ES-I3 (cell line): Measurements from ENCODE around the gene POU4F1.

ENCODE experiments used
- H3K36me3 ChIP-seq: 2 replicates; pipeline ENCODE4 v1.6.1; 2013; ENCODE audit warnings: mild to moderate bottlenecking, low read length, control low read depth, moderate library complexity; ENCODE audit not compliant: insufficient read depth
- H3K4me1 ChIP-seq: 2 replicates; pipeline ENCODE4 v1.6.1; 2013; ENCODE audit warnings: mild to moderate bottlenecking, control low read depth, low read length; ENCODE audit not compliant: insufficient read depth
- H3K9ac ChIP-seq: 2 replicates; pipeline ENCODE4 v1.6.1; 2013; ENCODE audit warnings: low read depth, mild to moderate bottlenecking, low read length, moderate library complexity
- H3K9me3 ChIP-seq: 2 replicates; pipeline ENCODE4 v1.6.1; 2013; ENCODE audit warnings: mild to moderate bottlenecking, low read length, moderate library complexity; ENCODE audit not compliant: control insufficient read depth, insufficient read depth

POU4F1 gene

GRCh38 chr13:78600280-78600883, 3.0 kb downstream of the POU4F1 start:
- Histone ChIP-seq H3K36me3 (no peaks in the 10 kb centered on the region), H3K9ac (no peak overlapping the region), H3K4me1 (peaks cover 7% of the 10 kb centered on the region), H3K9me3 (no peaks in the 10 kb centered on the region)

- H3K36me3 ChIP-seq = no peaks in the 10 kb centered on the region
- no peaks in the 10 kb centered on the region for H3K9me3 ChIP-seq
- H3K4me1 ChIP-seq = peaks cover 7% of the 10 kb centered on the region; the same call in 1 of the 2 replicates
- no peak overlapping the region for H3K9ac ChIP-seq
Measured at GRCh38 chr13:78599645-78600279, 3.6 kb downstream of the POU4F1 start.

GRCh38 chr13:78598966-78599644, 4.2 kb downstream of the POU4F1 start:
- no peaks in the 10 kb centered on the region for H3K9me3 ChIP-seq
- H3K4me1 ChIP-seq = peaks cover 7% of the 10 kb centered on the region; the same call in 1 of the 2 replicates
- no peak overlapping the region for H3K9ac ChIP-seq
- H3K36me3 ChIP-seq = no peaks in the 10 kb centered on the region

GRCh38 chr13:78598116-78598781, 5.1 kb downstream of the POU4F1 start:
- Histone ChIP-seq H3K36me3 (no peaks in the 10 kb centered on the region), H3K9ac (no peak overlapping the region), H3K4me1 (peaks cover 7% of the 10 kb centered on the region; the same call in 1 of the 2 replicates), H3K9me3 (no peaks in the 10 kb centered on the region)

- no peak overlapping the region for H3K9ac ChIP-seq
- peaks cover 7% of the 10 kb centered on the region; the same call in 1 of the 2 replicates for H3K4me1 ChIP-seq
- H3K9me3 ChIP-seq = no peaks in the 10 kb centered on the region
- H3K36me3 ChIP-seq = no peaks in the 10 kb centered on the region
Measured at GRCh38 chr13:78597602-78597932, 5.8 kb downstream of the POU4F1 start.

GRCh38 chr13:78596736-78597601, 6.4 kb downstream of the POU4F1 start:
- peaks cover 7% of the 10 kb centered on the region; the same call in 1 of the 2 replicates for H3K4me1 ChIP-seq
- H3K9ac ChIP-seq = peak overlapping the region; percentile 63; the same call in 1 of the 2 replicates
- no peaks in the 10 kb centered on the region for H3K9me3 ChIP-seq
- no peaks in the 10 kb centered on the region for H3K36me3 ChIP-seq

GRCh38 chr13:78596399-78596735, 7.0 kb downstream of the POU4F1 start:
- Histone ChIP-seq H3K36me3 (no peaks in the 10 kb centered on the region), H3K4me1 (peaks cover 7% of the 10 kb centered on the region; the same call in 1 of the 2 replicates), H3K9me3 (no peaks in the 10 kb centered on the region), H3K9ac (peak overlapping the region; percentile 63; the same call in 1 of the 2 replicates)

- H3K36me3 ChIP-seq = no peaks in the 10 kb centered on the region
- H3K9me3 ChIP-seq = no peaks in the 10 kb centered on the region
- peaks cover 7% of the 10 kb centered on the region; the same call in 1 of the 2 replicates for H3K4me1 ChIP-seq
- peak overlapping the region; percentile 63; the same call in 1 of the 2 replicates for H3K9ac ChIP-seq
Measured at GRCh38 chr13:78595495-78596398, 7.6 kb downstream of the POU4F1 start.

GRCh38 chr13:78594456-78594975, 8.8 kb downstream of the POU4F1 start:
- H3K9ac ChIP-seq = no peak overlapping the region; the same call in 1 of the 2 replicates
- H3K36me3 ChIP-seq = no peaks in the 10 kb centered on the region
- peaks cover 7% of the 10 kb centered on the region; the same call in 1 of the 2 replicates for H3K4me1 ChIP-seq
- H3K9me3 ChIP-seq = no peaks in the 10 kb centered on the region

GRCh38 chr13:78593652-78594455, 9.5 kb downstream of the POU4F1 start:
- peaks cover 7% of the 10 kb centered on the region; the same call in 1 of the 2 replicates for H3K4me1 ChIP-seq
- H3K36me3 ChIP-seq = no peaks in the 10 kb centered on the region
- no peaks in the 10 kb centered on the region for H3K9me3 ChIP-seq
- H3K9ac ChIP-seq = peak overlapping the region; percentile 25; the same call in 1 of the 2 replicates

- H3K36me3 ChIP-seq = no peaks in the 10 kb centered on the region
- no peak overlapping the region for H3K9ac ChIP-seq
- H3K9me3 ChIP-seq = no peaks in the 10 kb centered on the region
- peaks cover 7% of the 10 kb centered on the region; the same call in 1 of the 2 replicates for H3K4me1 ChIP-seq
Measured at GRCh38 chr13:78593129-78593528, 10.2 kb downstream of the POU4F1 start.

- Histone ChIP-seq H3K9me3 (no peaks in the 10 kb centered on the region), H3K4me1 (peaks cover 7% of the 10 kb centered on the region; the same call in 1 of the 2 replicates), H3K9ac (no peak overlapping the region), H3K36me3 (no peaks in the 10 kb centered on the region)
Measured at GRCh38 chr13:78592584-78592983, 10.8 kb downstream of the POU4F1 start.
